HK-2 (cell line): ENCODE results near the gene FRMPD2.
"Not testable (repeated sequence)": the region's sequence is repeated elsewhere in the genome, so short reads cannot be mapped to it uniquely, and the experiment has no call there.

Experiments
- DNase-seq: peaks from one replicate; pipeline ENCODE4 v3.0.0-alpha.2; 2018; ENCODE audit not compliant: unreplicated experiment

The FRMPD2 gene

DNA sequence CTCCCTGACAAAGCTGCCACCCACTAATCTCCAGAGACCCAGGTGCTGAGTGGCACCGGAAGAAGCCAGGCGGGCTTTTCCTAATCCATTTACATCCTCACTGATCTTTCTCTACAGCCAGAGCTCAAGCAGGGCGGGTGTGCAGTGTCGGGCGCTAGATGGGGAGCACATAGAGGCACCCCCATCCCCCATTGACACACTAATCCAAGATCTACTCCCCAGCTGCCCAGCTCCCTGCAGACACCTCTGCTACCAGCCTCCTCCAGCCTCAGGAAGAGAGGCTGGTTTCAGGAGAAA is 22.2 kb downstream of the FRMPD2 start:
- DNase-seq, result no peak

DNA sequence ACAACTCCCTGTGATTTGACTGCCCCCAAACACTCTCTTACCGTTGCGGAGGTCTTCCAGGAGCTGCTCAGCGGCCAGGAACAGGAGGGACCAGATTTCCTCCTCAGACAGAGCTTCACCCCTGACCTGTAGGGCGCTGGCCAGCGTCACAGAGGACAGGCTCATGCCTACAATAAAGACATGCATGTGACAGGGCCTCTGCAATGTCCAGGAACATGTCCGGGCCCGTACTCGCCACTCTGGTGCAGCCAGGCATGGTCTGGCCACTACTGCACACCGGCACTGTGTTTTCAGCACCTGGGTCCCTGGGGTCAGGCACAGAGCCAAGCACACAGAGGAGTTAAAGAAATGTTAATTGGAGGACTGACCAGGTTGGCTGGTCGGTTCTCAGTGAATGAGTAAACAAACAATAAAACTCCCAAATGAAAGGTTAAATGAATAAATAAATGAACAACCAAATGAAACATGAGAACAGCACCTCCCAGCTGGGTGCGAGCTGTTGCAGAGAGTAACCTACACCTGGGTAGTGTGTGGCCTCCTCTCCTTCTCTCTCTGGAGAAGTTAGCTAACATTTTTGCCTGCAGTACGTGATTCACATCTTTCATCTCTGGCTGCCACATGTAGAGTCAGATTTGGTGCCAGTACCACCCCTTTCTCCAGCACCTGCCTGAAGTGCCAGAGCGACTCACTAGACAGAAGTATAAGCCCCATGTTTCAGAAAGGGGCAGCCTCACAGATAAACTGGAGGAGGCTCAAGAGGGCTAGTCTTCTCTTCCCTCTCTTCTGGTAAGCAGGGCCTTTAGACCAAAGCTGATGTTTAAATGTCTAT is 22.8 kb downstream of the FRMPD2 start:
- DNase-seq, result no peak

DNA sequence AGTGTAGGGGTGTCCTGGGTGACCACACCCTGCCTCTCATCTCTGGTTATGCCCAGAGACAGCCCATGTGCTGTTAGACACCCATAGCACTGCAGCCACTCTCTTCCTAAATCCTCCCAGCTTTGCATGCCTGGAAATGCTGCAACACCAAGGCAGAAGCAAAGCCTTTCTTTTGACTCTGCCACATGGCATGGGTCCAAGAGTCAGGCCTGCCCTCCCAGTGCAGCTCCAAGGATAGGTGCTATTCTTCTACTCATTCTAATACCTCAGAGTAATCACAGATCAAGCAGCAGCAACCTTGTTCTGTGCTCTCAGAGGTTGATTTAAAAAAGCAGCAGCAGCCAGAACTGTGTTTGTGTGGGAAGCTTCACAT is 23.4 kb downstream of the FRMPD2 start:
- no peak for DNase-seq

DNA sequence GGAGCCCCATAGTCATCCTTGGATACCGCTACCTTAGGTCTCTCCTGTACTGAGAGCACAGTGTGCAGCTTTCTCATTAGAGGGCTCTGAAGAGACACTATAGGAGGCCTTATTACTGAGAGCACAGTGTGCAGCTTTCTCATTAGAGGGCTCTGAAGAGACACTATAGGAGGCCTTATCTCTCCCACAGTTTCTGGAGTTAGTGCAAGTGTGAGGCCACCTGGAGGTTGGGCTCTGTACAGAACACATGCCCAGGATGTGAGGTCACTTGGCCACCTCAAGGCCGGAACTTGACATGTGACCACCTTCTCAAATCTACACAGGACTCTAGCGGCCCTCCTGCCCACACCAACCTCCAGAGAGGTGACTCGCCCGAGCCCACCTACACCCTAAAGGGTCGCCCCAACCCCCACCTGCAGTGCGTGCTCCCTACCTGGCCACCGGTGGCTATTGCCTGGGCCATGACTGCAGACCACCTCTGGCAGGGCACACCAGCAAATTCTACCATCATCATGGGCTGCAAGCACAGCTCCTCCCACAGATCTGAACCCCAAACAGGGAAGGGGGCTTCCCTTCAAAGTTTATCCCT is 24.6 kb downstream of the FRMPD2 start:
- DNase-seq, result no peak

DNA sequence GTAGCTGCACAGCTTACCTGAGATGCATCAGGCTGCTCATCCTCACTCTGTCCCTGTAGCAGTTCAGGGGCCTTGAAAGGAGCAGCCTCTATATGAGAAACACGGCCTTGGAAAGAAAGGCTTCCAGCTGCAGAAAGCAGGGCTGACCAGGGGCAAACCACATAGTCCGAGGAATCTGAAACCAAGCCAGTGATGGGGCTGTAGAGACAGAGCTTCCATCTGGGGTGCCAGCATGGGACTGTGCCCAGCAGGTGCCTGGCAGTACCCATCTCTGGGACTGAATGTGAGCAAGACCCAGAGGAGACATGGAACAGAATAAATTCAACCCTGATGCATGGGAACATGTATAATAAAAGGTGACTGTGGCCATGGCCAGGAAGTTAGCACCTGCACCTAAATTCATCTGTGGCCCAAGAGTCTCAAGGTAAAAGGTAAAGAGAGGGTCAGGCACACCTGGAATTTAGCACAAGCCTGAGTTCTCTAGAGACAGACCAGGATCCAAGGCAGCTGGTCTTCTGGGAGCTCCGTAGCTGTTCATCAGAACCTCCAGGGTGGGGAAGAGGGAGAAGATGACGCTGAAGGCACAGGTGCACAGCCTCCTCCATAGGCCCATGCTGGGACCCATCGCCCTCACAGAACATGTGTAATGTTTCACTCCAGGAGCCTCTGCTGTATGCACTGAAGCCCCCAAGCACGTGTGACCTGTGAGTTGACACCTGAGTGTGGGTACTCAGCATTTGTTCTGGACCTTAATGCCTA is 25.3 kb downstream of the FRMPD2 start:
- no peak for DNase-seq

DNA sequence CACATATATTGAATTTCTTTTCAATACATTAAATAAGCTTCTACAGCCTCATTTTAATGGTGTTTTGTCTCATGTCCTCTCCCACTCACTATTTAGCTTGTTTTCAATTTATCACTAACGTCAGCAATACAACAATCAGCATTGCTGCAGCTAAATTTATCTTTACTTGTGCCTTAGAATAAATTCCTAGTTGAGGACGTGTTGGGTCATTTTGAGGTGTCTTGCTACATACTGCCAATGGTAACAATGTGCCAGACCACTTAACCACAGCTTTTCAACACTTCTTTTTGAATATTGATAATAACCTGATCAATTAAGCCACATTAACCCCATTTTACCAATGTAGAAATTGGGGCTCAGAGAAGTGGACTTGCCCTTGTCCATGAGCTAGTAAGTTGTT is 26.0 kb downstream of the FRMPD2 start:
- DNase-seq, result no peak

DNA sequence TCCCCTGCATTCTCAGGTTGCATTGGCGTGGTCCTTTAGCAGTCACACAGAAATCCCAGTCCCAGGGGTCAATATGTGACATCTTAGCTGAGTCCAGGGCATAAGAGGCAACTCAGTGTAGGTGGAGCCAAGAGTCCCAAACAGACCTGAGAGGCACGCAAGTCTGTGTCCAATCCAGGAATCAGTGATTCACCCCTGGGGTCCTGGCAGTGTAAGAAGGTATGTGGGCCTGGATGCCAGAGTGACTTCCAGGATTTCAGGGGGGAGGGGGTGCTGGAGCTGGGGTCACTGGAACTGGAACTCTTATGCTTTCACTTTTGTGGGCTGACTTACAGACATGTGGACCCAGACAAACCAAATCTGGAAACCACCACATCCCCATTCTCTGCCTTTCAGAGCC is 26.8 kb downstream of the FRMPD2 start:
- DNase-seq, result no peak

DNA sequence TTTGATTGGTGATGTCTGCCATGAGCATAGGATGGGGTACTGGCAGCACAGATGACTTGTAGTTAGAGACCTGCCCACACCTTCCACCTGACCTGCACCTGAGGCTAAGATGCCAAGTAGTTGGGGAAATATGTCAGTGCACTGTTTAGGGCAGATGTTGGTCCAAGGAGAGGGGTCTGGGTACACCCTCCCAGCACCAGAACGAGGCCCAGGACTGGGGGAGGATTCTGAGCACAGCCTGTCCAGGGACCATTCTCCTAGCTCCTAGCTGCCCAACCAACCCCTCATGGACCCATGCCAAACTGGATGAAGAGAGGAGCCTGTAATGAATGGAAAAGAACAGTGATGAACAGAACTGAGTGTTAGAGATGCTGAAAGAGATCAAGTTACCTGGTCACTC is 28.0 kb downstream of the FRMPD2 start:
- no peak for DNase-seq

DNA sequence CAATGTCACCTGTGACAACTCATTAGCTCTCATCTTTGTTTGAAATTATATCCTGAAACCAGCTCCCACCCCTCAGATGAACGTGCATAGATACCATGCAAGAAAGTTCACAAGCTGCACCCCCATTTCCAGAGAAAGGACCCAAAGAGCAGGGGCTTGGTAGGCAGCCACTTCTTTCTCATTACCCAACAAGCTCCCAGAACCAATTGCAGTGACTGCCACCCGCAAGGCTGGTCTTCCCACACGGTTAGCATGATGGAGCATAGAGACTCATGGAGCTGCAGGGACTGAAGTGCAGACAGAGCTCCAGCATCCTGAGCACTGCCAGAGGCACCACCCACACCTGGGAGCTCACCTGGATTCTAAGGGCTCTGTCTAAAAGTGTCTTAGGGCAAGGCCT is 28.5 kb downstream of the FRMPD2 start:
- no peak for DNase-seq

DNA sequence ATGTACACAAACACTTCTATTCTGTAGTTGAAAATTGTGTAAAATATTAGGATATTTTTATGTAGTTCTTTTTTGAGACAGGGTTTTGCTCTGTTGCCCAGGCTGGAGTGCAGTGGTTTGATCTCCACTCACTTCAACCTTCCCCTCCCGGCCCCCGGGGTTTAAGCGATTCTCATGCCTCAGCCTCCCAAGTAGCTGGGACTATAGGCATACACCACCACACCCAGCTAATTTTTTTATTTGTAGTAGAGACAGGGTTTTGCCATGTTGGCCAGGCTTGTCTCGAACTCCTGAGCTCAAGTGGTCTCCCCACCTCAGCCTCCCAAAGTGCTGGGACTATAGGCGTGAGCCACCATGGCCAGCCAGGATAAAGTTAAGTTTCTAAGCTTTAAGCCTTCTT is 30.6 kb downstream of the FRMPD2 start:
- not testable (repeated sequence) for DNase-seq

DNA sequence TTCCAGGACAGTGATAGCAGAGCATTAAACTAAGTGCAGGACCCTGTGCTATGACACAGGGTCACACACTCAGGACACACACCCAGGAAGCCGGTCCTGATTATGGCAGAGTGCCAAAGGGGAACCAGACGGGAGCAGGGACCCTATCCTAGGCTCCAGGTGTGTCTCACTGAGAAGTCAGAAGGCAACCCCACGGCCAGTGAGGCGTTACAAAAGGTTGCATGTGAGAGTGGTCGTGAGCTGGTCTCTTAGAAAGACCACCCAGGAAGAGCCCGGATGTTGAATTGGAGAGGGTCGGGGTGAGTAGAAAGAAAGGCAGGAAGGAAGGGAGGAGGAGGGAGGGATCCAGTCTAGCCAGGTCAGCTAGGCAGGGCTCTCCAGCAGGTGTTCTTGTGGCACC is 31.0 kb downstream of the FRMPD2 start:
- DNase-seq, result no peak

DNA sequence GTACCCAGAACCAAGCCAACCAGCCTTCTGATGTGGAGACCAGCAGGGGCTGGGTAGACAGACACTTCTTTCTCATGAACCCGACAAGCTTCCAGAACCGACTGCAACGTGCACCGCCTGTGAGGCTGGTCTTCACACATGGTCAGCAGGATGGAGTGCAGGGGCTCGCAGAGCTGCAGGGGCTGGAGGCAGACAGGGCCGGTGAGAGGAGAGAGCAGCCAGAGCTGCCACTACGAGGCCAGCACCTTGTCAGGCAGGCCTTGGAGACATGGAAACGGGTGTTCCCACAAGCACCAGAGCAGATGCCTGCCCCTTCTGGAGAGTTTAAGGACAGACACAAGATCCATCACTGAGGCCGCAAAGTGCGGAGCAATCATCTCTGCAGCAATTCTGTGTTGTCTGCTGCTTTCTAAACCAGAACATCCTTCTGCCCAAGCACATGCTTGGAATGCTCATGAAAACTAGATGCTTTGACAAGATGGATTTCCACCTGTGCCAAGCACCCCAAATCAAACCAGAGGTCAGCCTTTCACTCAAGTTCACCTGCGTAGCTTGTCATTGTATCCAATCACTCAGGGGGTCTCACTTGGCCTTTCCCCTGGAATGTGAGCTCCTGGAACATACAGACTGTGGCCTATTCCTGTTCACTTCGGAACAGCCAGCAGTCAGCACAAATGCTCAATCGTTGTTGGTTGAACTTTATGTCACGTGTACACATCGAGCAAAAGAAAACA is 32.2 kb downstream of the FRMPD2 start:
- DNase-seq, result no peak

DNA sequence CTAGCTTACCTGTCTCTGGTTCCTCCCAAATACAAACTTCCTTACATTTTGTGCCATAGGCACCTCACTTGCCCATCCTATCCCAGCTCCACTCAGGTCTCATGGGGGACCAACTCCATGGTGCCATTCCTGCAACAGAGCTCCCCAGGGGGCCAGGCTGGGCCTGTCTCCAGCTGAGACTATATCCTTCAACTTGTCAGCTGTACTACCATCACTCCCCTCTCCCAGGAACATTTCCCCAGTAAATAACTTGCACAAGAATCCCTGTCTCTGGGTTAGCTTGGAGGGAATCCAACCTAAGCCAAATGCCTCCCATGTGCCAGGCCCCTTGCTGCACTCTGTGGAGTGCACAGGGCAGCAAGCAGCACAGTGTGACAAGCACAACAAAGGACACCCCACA is 33.2 kb downstream of the FRMPD2 start:
- DNase-seq, result no peak

DNA sequence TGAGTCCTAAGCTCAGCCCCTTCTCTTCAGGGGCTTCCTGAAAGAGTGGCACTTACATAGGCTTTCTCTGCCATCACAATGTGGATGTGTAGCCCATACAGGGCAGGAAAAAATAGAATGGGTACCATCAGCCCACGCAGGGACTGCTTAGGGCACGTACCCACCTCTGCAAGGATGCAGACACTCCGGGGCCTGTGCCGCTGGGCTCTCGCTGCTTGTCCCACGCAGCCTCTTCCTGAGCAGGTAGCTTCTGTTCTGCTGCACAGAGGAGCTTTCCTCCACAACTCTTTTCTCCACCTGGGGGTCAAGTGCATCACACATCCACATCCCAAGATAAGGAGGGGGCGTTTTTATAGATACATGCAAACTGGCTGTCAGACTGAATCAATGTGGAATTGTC is 34.3 kb downstream of the FRMPD2 start:
- no peak for DNase-seq

DNA sequence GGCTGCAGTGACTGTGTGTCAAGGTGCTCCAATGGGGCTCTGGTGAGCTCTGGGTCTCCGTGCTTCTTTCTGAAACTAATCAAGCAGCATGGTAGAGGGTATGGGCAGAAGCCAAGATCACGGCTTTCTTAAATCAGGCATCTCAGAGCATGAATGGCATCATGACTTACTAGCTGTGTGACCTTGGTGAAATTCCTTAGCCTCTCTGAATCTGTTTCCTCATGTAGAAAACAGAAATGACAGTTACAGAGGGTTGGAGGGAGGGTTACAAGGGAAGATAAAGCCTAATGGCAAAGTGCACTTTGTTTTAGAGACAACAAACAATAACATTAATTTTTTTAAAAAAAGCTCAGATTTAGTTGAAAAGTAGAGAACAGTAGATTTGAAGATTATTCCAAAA is 34.9 kb downstream of the FRMPD2 start:
- no peak for DNase-seq

DNA sequence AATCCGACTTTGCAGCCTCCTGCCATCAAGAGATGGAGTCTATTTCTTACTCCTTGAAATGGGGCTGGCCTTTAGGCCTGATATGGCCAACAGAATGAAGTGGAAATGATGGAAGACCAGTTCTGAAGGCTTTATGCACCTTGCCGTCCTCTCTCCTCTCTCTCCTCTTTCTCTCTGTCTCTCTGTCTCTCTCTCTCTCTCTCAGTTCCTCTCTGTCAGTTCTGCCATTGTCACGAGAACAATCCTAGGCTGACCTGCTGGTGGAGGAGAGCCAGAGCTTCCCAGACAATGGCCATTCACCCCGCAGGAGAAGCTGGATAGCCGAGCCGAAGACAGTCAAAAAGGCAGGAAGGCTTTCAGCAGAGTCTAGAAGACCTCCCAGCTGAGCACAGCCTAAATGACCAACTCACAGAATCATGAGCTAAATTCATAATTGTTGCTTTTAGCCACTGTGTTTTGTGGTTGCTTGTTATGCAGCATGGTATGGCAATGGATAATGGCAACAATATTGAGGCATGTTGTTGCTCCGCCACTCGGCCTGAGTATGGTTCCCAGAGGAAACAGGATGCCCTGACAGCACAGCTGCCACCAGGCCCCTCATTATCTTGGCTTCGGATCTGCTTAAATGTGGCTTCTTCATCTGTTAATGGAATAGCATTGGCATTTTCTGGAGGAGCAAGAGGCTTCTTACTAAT is 35.5 kb downstream of the FRMPD2 start:
- DNase-seq, result no peak

DNA sequence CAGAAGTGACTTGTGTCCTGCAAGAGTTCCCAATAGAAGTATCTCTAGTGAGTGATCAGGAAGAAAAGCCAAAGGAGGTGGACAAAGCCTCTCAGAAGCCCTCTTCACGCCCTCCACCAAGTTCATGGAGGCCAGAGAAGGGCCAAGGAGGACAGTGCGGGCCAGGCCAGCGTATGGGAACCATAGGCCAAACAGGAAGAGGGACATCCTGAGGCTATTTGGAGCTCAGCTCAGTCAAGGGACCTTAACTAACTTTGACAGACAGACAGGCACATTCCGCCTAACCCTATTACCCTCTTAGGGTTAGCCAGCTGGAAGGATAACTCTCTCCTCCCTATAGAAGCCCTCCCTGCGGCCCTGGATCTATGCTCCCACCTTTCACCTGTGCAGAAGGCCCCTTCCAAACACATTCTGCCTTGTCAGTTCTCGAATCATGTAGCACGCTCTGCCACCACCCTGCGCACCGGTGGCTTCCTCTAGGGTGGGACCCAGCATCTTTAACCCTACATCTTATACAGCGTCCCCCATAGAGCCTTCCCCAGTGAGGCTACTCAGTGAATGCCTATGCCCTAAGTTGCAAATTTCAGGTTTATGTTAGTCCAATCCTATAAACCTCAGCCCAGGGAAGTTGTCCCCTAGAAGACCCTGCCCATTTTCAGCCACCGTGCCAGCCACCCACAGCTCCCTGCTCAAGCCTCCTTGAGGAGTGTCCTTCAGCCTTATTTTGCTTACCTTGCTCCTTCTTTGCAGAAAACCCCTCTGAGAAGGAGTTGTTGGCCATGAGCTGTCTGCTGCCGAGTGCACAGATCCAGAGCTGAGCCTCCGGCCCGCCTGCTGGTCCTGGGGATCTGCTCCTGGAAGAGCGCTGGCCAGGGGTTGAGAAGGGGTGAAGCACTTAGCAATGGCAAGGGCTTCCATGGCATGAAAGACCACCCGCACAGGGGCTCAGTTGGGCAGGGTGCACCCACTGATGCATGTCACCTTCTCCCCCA is 36.9 kb downstream of the FRMPD2 start:
- no peak for DNase-seq

DNA sequence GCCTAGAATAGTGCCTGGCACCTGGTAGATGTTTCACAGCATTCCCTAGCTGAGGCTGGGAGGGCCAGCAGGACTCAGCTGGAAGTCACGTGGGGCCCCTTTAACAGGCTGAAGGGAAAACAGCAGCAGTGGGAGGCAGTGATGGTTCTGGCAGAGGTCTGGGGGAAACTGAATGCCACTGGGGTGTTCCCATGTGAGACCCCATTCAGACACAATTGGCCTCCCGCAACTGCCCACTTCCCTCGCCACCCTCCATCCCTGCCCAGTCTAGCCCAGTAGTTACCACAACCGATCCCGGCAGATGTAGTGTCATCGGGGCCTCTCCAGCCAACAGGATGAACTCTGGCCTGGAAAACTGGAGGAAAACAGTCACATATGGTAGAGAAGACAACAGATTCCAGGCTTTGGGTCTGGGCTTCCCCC is 38.3 kb downstream of the FRMPD2 start:
- no peak for DNase-seq

DNA sequence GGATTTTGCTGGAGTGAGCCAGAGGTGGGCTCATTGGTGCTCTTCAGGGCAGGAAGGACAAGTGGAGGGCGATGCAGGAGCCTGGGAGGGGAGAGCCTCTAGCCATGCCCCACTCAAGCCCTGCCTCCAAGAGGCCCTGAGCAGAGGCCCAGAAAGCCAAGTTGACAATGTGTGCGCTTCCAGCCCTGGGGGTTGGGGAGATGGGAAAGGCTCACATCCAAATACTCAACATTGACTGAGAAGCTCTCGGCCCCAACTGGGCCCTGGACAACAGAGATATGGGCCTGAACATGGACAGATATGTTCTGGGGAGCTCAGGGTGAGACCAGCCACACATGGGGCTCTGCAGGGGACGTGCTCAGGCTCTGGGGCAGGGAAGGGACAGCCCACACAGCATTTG is 39.0 kb downstream of the FRMPD2 start:
- DNase-seq, result no peak

DNA sequence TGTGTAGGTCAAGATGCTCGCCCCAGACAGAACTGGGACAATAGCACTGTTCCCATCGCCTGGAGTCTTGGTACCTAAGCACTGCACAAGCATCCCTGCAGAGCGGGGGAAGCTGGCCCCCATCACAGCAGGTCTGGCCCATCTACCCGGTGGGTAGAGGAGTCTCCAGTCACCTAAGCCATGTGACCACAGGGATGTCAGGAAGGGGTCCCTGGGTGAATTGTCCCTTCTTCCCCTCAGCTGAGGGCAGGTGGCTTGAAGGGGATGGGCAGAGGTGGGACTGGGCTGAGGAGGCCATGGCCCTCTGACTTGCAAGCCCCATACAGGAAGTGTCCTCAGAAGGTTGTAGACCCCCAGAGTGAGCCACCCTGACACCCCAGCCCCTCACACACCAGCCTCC is 39.7 kb downstream of the FRMPD2 start:
- no peak for DNase-seq

DNA sequence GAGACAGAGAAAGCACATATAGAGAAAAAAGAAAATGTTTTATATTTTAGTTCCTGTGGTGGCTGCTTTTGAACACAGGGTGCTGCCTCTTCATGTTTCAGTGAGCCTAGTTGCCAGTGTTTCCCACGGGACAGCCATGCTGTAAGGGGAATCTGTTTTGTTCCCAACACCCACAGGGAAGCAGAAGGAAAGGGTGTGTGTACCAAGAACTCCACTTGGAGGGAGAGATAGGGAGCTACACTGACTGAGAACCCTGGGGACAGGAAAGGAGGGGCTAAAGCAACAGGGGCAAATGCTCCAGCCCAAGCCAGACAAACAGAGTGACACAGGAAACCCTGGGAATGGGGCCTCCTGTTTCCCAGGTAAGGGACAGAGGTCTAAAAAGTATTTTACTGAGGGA is 40.2 kb downstream of the FRMPD2 start:
- no peak for DNase-seq
